HG03280 (cell line): ENCODE data around the gene ZNF594.
"Not testable (repeated sequence)": the region's sequence is repeated elsewhere in the genome, so short reads cannot be mapped to it uniquely, and the experiment has no call there.

Experiments
- ATAC-seq: cut with Tn5 transposase; IDR thresholded peaks from one replicate; pipeline ENCODE4 v1.9.1; 2021; ENCODE audit warnings: mild to moderate bottlenecking, moderate library complexity; ENCODE audit not compliant: unreplicated experiment

The ZNF594 gene

GRCh38 chr17:5137511-5138197, 54.0 kb downstream of the ZNF594 start:
- ATAC-seq: not testable (repeated sequence)

GRCh38 chr17:5136580-5137412, 54.9 kb downstream of the ZNF594 start:
- not testable (repeated sequence) for ATAC-seq

DNA sequence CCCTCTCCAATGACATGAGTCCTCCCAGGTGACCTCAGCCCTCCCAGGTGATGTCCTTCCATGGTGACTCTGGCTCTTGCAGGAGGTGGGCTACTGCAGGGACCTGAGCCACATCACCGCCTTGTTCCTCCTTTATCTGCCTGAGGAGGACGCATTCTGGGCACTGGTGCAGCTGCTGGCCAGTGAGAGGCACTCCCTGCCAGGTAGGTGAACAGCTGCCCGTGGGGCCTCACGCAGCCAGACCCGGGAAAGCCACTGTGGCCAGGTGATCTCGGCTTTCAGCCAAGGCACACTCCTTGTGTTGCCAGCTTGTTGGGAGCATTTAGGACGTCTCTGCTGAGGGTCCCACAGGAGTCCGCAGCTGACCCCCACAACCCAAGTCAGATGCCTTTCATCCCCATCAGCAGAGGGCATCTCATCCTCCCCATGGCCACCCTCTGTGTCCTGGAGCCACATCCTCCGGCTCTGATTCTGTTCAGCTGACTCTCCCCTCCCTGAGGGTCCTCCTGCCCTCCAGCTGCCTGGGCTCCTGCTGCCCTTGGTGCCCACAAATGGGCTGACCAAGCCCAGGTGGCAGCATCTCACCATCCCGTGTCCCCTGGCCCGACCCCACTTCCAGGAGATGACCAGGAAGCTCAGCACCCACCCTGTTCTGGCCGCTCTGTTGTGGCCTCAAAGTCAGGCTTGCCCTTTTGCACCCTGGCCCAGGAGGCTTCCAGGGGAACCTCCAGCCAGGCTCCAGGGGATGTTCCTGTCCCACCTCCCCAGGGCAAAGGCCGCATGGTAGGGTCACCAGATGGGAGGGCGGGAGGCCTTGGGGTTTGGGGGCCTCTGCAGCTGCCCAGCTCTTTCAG, 55.7 kb downstream of the ZNF594 start:
- ATAC-seq: no peak

DNA sequence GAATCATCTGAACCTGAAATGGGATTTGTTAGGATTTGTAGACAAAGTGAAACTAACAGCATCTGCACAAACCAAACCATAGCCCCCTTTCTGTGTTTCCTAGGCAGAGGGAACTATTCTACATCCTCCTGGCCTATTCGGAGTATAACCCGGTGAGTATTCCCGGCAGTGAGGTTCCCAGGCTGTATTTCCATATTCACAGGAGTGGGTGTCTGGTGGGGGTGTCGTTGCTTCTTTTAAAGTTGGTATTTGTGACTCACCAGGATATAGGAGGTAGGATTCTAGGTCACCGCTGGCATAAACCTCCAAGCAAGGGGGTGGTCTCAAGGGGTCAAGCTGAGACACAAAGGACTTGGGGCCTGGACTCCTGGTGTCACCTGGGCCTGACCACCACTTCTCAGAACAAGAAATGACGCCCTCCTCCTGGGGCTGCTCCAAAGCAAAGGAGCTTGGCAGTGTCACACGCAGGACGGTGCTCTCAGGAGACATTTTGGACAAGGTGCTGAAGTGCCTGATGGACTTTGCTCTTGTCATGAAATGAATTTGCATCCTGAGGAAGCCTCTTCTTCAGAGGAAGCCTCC, 56.4 kb downstream of the ZNF594 start:
- not testable (repeated sequence) for ATAC-seq

DNA sequence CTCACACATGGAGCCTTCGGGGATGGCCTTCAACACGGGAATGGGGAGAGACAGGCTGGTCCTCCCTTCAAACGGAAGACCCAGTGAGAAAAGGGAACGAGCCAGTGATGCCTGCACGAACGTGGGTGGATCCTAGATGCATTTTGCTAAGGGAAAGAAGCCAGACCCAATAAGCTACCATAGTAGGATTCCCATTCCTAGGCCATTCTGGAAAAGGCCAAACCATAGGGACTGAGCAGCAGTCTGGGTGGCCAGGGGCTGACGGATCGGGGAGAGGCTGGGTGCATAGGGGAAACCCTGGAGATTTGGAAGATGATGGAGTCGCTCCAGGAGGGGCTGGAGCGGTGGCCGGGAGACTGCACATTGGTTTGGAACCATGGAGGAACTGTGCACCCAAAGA, 57.1 kb downstream of the ZNF594 start:
- ATAC-seq: not testable (repeated sequence)

- ATAC-seq: not testable (repeated sequence)
Measured at GRCh38 chr17:5133961-5134360, 57.7 kb downstream of the ZNF594 start.

DNA sequence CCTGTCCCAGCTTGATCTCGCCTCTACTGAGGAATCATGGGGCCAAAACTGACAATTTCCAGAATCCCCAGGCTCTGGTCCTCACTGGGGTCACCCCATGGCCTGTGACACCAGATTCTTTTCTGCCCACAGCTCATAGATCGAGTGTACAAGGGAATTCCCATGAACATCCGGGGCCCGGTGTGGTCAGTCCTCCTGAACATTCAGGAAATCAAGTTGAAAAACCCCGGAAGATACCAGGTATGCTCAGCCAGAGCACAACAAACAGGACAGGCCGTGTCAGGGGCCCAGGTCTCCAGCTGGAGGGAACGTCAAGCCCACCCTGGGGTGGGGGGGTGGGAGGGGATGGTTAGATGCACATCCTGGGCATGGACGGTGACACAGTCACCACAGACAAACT, 58.4 kb downstream of the ZNF594 start:
- no peak for ATAC-seq

DNA sequence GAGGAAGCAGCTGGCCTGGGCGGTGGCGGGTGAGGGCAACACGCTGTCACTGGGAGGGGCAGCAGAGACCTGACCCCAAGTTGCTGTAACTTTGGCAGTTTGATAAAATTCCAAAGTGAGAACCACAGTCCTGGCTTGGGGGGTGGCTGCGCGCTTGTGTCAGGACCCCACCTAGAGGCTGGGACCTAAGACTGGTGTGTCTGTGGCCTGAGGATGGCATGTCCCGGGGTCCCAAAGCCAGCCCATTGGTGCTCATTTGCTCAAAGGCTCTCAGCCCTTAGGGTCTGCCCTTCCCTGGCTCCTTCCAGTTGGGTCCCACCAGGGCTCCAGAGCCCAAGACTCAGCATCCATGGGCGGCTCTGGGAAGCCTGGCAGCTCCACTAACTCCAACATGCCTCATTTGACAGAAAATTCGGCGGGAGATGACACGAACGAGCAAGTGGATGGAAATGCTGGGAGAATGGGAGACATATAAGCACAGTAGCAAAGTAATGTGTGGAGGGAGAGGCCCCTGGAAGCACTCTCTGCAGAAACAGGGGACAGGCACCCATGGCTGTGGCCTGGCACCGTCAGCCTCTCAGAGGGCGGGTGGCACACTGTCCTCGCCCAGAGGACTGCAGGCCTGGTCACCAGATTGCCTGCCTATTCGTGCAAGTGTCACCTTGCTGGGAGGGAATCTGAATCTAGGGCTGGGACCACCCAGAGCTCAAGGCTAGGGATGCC, 59.0 kb downstream of the ZNF594 start:
- ATAC-seq: not testable (repeated sequence)

DNA sequence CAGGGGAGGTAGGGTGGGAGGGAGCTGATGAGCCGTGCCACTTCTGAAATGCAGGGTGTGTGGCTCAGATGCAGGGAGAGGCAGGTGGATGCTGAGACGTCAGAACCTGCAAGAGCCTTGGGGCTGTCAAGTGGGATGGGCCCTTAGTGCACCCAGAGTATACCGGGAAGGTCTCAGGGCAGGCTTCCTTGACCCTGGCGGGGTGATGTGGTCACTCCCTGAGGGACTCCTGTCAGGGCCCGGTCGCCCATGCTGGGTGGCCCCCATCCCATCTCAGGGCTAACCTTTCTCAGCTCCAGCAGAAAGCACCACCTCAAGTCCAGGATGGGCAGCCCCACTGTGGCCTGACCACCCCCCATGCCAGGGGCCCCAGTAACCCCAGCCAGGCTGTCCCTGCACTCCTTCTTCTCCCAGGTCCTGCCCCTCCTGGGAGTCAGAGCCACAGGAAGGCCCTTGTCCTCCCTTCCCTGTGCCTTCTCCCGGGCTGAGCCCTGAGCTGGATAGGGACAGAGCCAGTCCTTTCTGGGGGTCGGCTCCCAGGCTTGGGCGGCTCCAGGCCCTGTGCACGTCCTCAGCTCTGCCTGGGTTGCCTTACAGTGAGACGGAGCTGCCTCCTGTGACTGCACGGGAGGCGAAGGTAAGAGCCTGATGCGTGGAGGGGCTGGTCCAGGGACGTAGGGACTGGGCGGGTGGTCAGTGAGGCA, 59.7 kb downstream of the ZNF594 start:
- ATAC-seq: not testable (repeated sequence)

- no peak for ATAC-seq
Measured at GRCh38 chr17:5131146-5131715, 60.4 kb downstream of the ZNF594 start.

- not testable (repeated sequence) for ATAC-seq
Measured at GRCh38 chr17:5130687-5131086, 61.0 kb downstream of the ZNF594 start.

DNA sequence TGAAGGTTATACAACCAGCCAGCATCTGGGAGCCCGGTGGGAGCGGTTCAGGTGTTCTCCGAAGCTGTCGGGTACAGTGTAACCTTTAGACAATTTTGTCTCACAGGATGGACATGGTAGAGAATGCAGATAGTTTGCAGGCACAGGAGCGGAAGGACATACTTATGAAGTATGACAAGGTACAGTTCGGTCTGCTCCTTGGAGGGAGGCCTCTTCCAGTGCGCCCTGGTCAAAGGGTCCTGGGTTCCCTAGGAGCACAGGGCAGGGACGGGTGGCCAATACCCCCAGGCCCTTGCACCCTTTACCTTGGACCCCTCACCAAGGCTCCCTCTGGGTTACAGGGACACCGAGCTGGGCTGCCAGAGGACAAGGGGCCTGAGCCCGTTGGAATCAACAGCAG, 61.4 kb downstream of the ZNF594 start:
- not testable (repeated sequence) for ATAC-seq

GRCh38 chr17:5129770-5130169, 61.9 kb downstream of the ZNF594 start:
- ATAC-seq: not testable (repeated sequence)
